ENCODE data around the gene SLC24A5.

The SLC24A5 gene

GRCh38 chr15:48185529-48185928 lies 64.7 kb downstream of the SLC24A5 start:
- in situ Hi-C loops (cut with MboI; ENCODE audit: low sequenced_read_pairs), result no loop called here

GRCh38 chr15:48186271-48186670 lies 65.5 kb downstream of the SLC24A5 start:
- in situ Hi-C loops (cut with MboI; ENCODE audit: low sequenced_read_pairs), result no loop called here

- in situ Hi-C loops (cut with MboI; ENCODE audit: low sequenced_read_pairs), result no loop called here
These were observed 70.3 kb downstream of the SLC24A5 start for GRCh38 chr15:48190932-48191573.

GRCh38 chr15:48191574-48192225 lies 70.9 kb downstream of the SLC24A5 start, which contains the start of gene CTXN2:
Gene CTXN2, plus strand, starts transcription at chr15:48191665. Its CDS starts 9,636 bp downstream, at chr15:48201301.
- in situ Hi-C loops (cut with MboI; ENCODE audit: low sequenced_read_pairs), result no loop called here

Data from HL-60/S4 treated with phorbol 12-myristate 13-acetate at 8.2 ng/mL for 4 days and 3 days (cell line).